ENCODE data around the gene PCCA. TPM values are rescaled to one million over a fixed set of nuclear protein-coding genes. Genes with fewer than 3 reads are reported as not detected.

PCCA gene
- total RNA-seq, 1 experiment from 2014 or later = 28.3 TPM

DNA sequence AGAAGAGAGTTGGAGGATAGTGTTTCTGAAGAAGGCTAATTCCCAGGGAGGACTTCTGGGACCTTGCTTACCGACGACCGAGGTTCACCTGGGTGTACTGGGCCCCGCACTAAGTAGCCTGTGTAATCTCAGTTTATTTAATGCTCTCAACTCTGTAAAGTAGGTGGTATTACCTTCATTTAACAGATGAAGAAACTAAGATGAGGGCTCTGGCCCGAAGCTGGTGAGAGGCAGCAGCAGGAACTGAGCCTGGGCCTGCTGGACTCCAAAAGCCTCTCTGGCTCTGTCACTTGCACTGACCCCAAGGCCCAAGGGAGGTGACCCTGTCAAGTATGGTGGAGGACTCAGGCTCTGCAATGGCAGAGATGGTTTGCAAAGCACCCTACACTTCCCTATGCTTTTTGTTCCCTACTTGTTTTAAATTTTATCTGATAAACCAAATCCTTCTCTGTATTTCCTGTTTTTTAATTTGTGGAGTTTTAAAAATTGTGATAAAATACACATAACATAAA, 449.1 kb downstream of the PCCA start:
- no peak for DNase-seq (ENCODE audit: low read depth in 1 of 2, low spot score in 2 of 2)
- Histone ChIP-seq H3K36me3 (no peaks in the 10 kb centered on the region), H3K4me1 (replicated peaks) (no peaks in the 10 kb centered on the region), H3K27me3 (replicated peaks) (no peaks in the 10 kb centered on the region), H3K9me3 (replicated peaks) (no peaks in the 10 kb centered on the region), H3K27ac (no peak overlapping the region), H3K4me3 (no peak overlapping the region)

DNA sequence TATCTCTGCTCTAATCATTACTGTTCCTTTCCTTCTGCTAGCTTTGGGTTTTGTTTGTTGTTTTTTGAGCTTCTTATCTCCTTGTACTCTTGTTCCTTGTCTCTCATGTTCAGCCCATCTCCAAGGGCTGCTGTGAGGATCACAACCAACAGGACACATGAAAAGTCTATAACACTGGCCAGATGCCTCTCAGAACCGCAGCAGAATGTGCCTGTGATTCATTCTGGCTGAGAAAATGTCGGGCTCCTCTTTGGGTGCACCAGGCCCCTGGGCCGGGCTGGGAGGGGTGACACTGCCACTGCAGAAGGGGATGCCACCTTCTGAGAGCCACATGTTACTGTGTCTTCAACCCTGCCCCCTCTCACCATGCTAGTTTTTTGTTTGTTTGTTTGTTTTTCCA, 451.7 kb downstream of the PCCA start:
- H3K27me3 ChIP-seq (replicated peaks) = no peaks in the 10 kb centered on the region
- no peak overlapping the region for H3K27ac ChIP-seq
- H3K4me3 ChIP-seq = no peak overlapping the region
- H3K36me3 ChIP-seq = no peaks in the 10 kb centered on the region
- H3K9me3 ChIP-seq (replicated peaks) = no peaks in the 10 kb centered on the region
- DNase-seq (ENCODE audit: low read depth in 1 of 2, low spot score in 2 of 2) = no peak
- no peaks in the 10 kb centered on the region for H3K4me1 ChIP-seq (replicated peaks)

DNA sequence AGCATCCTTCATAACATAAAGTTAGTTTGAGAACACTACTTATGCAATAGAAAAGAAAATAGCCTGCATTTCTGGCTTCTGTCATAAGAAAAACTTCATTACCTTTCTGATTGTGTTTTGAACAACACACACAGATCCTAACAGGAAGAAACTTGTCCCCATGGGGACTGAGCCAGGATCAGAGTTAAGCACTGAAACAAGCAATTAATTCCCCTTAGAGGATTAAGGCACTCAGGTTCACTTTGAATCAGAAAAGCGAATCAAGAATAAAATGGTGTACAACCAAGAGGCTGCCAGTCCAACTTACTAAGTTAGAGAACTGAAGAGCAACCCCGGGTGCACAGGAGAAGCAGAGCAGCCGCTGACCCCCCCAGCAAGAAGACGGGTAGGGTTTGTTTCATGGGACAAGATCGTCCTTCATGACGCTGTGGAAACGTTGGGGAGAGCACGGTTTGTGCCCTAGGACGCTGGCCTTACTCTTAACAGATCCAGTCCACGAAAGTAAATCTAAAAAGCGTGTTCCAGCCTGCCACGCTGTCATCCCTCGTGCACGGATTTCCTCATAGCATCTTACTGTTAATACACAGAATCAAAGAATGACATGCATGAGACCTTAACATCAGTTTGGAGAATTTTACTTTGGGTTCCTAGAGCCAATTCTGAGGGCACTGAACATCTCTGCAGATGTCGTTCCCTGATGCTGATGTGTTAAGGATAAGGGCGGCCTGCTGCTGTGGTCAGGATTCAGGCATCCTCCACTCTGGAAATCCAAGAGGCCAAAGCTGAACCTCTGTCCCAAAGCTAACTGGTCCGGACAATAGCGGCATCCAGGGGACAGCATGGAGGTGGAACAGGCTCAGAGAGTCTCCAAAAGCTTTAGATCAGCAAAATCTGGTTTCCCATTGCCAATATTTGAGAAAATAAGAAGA, 453.3 kb downstream of the PCCA start:
- Histone ChIP-seq H3K4me1 (replicated peaks) (no peaks in the 10 kb centered on the region), H3K36me3 (no peaks in the 10 kb centered on the region), H3K9me3 (replicated peaks) (no peaks in the 10 kb centered on the region), H3K4me3 (no peak overlapping the region), H3K27me3 (replicated peaks) (no peaks in the 10 kb centered on the region), H3K27ac (no peak overlapping the region)
- DNase-seq (ENCODE audit: low read depth in 1 of 2, low spot score in 2 of 2) = no peak

DNA sequence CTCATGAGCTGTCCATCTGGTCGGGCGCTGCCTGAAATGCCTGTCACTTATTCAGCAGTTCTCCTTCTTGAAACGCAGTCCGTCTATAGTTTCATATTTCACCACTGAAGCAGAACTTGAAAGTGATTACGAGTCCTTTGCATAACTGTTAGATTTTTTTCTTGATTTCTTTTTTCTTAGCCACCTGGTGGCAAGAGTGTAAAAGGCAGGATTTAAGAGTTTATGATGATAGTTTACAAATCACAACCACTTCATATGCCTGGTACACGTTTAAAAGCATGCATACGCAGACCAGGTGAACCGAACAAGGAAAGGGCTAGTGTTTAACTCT, 453.9 kb downstream of the PCCA start:
- DNase-seq (ENCODE audit: low read depth in 1 of 2, low spot score in 2 of 2) = peak in 1 of 2 experiments; percentile 7
- Histone ChIP-seq H3K27ac (no peak overlapping the region), H3K9me3 (replicated peaks) (no peaks in the 10 kb centered on the region), H3K4me1 (replicated peaks) (no peaks in the 10 kb centered on the region), H3K27me3 (replicated peaks) (no peaks in the 10 kb centered on the region), H3K36me3 (no peaks in the 10 kb centered on the region), H3K4me3 (no peak overlapping the region)

DNA sequence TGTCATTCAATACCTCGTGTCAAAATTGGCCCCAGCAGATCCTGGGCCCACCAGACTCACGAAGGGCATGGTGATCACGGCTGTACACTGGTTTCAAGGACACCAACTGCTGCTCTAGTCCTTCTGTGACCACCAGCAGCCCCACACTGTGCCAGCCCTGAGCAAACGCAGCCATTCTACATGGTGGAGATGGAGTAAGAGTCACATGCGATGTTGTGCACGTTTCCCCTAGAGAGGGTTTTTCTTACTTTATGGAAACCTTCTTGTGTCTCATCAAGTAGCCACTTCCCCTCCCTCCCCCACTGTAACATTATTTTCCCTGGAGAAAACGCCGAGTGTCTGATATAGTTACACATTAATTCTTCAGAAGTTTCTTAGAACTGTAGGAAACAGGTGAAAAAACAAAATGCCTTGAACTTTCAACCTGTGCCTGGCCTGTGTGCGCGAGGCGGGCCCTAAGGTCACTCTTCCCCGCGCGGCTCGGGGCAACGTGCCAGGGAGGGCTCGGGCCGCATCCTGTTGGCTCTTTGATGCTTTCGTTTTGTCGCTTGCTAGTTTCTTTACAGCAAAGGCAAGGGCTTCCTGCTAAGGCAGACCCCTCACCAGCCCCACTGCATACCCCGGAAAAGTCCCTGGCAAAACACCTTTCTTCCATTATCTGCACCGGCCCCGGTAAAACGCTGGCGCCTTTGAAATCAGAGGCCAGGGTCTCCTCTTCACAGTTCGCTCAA, 455.1 kb downstream of the PCCA start:
- no peak overlapping the region for H3K4me3 ChIP-seq
- no peaks in the 10 kb centered on the region for H3K9me3 ChIP-seq (replicated peaks)
- H3K4me1 ChIP-seq (replicated peaks) = no peaks in the 10 kb centered on the region
- DNase-seq (ENCODE audit: low read depth in 1 of 2, low spot score in 2 of 2) = no peak
- no peaks in the 10 kb centered on the region for H3K27me3 ChIP-seq (replicated peaks)
- no peaks in the 10 kb centered on the region for H3K36me3 ChIP-seq
- no peak overlapping the region for H3K27ac ChIP-seq

DNA sequence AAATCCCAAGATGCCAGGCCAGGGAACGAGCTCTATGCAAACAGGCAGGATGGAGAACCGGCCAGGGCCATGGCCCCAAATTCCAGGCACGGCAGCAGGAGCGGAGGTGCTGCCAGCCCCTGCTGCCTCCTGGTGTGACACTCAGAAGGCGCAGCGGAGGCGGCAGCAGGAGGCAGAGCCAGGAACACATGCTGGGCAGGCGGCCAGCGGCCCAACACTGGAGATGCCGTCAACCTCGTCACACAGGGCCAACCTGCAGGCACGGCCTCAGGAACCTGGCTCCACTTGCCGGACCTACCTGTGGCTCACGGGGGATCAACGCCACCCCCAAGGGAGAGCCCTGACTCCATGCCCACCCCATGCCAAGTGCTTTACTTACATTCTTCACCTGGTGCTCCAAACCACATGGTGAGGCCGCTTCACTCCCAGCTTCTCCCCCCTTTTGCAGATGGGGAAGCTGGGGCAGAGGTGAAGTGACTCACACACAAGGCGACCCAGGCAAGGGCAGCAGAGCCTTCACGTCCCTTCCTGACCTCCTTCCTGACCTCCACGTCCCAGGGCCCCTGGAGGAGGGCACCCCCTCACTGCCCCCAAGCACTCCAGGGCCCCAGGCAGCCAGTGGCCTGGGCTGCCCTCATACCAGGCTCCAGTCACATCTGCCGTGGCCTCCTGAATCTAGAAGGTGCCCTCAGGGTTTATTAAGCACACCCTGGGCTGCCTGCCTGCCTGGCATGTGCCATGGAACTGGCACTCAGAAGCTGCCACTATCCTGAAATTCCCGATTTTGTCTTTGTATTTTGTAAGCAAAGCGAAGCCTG, 456.2 kb downstream of the PCCA start:
- Histone ChIP-seq H3K27me3 (replicated peaks) (no peaks in the 10 kb centered on the region), H3K27ac (no peak overlapping the region), H3K4me3 (no peak overlapping the region), H3K36me3 (no peaks in the 10 kb centered on the region), H3K4me1 (replicated peaks) (no peaks in the 10 kb centered on the region), H3K9me3 (replicated peaks) (no peaks in the 10 kb centered on the region)
- DNase-seq (ENCODE audit: low read depth in 1 of 2, low spot score in 2 of 2) = no peak

DNA sequence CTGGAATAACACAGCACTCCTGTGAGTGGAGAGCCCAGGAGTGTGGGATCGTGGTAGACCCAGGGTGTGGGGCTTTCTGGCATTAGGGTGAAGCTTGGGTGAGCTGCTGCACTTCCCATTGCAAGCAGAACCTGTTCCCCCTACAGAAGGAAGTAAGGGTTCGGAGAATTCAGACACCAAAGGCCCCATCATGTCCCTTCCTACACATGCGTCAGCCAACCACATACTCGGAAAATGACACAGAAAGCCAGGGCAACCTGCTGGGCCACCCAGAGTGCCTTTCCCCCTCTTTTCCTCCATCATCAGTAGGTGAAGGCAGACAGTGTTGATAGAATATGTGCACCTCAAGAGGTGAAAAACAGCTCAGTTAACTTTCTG, 456.8 kb downstream of the PCCA start:
- Histone ChIP-seq H3K36me3 (no peaks in the 10 kb centered on the region), H3K4me3 (no peak overlapping the region), H3K27ac (no peak overlapping the region), H3K27me3 (replicated peaks) (no peaks in the 10 kb centered on the region), H3K9me3 (replicated peaks) (no peaks in the 10 kb centered on the region), H3K4me1 (replicated peaks) (no peaks in the 10 kb centered on the region)
- no peak for DNase-seq (ENCODE audit: low read depth in 1 of 2, low spot score in 2 of 2)

DNA sequence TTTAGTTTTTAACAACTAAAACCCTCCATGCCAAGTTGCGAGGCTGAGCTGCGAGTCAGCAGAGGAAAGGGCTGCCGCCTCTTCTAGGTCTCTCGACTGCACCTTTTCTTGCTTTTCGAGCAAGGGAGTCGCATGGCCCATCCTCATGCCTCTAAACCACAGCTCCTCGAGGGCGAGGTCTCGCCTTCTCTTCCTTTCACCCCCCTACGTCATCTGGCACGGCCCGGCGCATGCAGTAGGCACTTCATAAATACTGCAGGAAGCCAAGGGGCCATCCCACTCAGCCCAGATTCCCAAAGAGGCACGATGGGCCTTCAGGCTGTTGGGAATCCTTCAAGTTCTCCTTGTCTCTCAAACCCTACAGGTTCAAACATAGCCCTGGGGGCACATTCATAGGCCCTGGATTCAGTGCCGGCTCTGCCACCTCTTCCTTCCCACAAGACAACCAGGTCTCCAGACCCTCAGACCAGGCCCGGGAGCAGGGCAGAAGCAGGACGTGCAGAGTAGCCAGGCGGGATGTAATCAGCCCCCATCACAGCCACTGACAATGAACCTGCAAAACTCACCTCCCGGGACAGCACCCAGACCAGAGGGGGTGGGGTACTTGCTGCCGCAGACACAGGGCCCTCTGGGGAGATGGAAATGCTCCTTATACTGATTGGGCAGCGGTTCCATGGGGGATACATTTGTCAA, 458.0 kb downstream of the PCCA start:
- no peak for DNase-seq (ENCODE audit: low read depth in 1 of 2, low spot score in 2 of 2)

DNA sequence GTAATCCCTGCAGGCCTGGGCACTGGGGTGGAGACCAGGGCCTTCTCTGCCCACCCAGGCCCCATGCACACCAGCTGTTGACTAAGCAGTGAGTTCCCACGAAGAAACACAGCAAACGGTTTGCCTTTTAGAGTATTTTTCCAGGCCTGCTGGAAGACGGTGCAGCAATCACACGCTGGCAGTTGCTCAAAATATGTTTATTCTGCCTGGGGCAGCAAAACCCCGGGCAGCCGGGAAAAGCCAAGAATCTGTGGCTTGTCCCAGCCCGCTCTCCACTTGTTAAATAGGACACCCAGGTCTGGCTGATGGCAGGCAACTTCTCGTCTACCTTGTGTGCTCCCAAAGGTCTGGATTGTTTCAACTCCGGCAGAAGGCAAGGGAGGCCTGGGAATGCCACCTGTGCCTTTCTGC, 458.9 kb downstream of the PCCA start:
- H3K27ac ChIP-seq = no peak overlapping the region
- H3K27me3 ChIP-seq (replicated peaks) = no peaks in the 10 kb centered on the region
- no peak for DNase-seq (ENCODE audit: low read depth in 1 of 2, low spot score in 2 of 2)
- H3K4me1 ChIP-seq (replicated peaks) = no peaks in the 10 kb centered on the region
- no peak overlapping the region for H3K4me3 ChIP-seq
- no peaks in the 10 kb centered on the region for H3K9me3 ChIP-seq (replicated peaks)
- no peaks in the 10 kb centered on the region for H3K36me3 ChIP-seq

More for the DNA sequence above, 458.0 kb downstream of the PCCA start:
- H3K36me3 ChIP-seq = no peaks in the 10 kb centered on the region
- H3K27ac ChIP-seq = no peak overlapping the region
- H3K4me1 ChIP-seq (replicated peaks) = no peaks in the 10 kb centered on the region
- H3K27me3 ChIP-seq (replicated peaks) = no peaks in the 10 kb centered on the region
- H3K9me3 ChIP-seq (replicated peaks) = no peaks in the 10 kb centered on the region
- no peak overlapping the region for H3K4me3 ChIP-seq

DNA sequence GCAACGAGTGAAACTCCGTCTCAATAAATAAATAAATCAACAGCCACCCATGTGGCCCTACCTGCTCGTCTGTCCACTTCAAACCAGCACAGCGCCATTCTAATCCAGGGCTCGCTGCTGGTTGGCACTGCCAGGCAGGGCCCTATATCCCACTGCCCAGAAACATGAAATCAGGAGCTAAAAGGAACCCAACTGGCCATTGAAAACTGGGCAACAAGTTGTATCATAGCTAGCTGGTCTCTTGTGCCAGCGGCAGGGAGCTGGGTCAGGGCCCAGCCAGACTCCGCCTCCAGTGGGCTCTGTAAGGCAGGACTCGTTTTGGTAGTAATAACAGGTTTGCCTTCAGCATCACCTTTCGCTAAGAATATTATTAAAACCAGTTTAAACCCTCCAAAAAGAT, 460.4 kb downstream of the PCCA start:
- Histone ChIP-seq H3K9me3 (replicated peaks) (no peaks in the 10 kb centered on the region), H3K4me3 (no peak overlapping the region), H3K27ac (no peak overlapping the region), H3K36me3 (no peaks in the 10 kb centered on the region), H3K4me1 (replicated peaks) (no peaks in the 10 kb centered on the region), H3K27me3 (replicated peaks) (no peaks in the 10 kb centered on the region)
- DNase-seq (ENCODE audit: low read depth in 1 of 2, low spot score in 2 of 2) = no peak

DNA sequence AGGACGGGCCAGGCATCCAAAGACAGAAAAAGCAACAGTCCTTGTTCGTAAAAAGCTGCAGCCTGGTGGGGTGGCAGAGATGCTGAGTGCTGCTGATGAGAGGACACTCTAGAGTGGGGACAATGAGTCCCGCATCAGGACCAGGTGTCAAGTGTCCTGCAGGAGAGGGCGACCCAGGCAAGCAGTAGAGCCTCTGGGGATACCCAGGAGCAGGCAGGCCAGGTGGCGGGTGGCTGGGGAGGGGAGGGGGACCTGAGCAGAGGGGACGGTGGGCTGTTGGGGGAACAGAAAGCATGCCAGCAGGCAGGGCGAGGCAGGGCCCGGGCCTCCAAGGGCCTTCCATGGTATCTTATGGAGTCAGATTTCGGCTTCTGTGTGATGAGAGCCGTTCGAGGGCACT, 463.9 kb downstream of the PCCA start:
- no peak overlapping the region for H3K4me3 ChIP-seq
- no peaks in the 10 kb centered on the region for H3K9me3 ChIP-seq (replicated peaks)
- no peak for DNase-seq (ENCODE audit: low read depth in 1 of 2, low spot score in 2 of 2)
- no peaks in the 10 kb centered on the region for H3K27me3 ChIP-seq (replicated peaks)
- H3K4me1 ChIP-seq (replicated peaks) = no peaks in the 10 kb centered on the region
- H3K27ac ChIP-seq = no peak overlapping the region
- H3K36me3 ChIP-seq = no peaks in the 10 kb centered on the region

DNA sequence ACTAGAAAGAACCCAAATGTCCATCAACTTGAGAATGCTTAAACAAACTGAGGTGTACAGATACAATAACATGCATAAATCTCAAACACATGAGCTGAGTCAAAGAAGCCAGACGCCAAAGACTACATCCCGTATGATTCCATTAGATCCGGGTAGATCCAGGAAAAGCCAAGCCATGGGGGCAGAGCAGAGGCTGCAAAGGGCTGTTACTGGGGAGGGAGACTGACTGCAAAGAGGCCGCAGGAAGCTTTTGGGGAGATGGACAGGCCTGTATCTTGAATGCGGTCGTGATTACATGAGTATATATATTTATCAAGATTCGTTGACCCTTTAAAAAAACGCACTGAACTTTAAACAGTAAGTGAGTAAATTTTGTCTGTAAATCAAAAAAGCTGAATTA, 471.0 kb downstream of the PCCA start:
- Histone ChIP-seq H3K36me3 (no peaks in the 10 kb centered on the region), H3K9me3 (replicated peaks) (no peaks in the 10 kb centered on the region), H3K4me3 (no peak overlapping the region), H3K27ac (no peak overlapping the region), H3K27me3 (replicated peaks) (no peaks in the 10 kb centered on the region), H3K4me1 (replicated peaks) (no peaks in the 10 kb centered on the region)
- DNase-seq (ENCODE audit: low read depth in 1 of 2, low spot score in 2 of 2) = no peak

DNA sequence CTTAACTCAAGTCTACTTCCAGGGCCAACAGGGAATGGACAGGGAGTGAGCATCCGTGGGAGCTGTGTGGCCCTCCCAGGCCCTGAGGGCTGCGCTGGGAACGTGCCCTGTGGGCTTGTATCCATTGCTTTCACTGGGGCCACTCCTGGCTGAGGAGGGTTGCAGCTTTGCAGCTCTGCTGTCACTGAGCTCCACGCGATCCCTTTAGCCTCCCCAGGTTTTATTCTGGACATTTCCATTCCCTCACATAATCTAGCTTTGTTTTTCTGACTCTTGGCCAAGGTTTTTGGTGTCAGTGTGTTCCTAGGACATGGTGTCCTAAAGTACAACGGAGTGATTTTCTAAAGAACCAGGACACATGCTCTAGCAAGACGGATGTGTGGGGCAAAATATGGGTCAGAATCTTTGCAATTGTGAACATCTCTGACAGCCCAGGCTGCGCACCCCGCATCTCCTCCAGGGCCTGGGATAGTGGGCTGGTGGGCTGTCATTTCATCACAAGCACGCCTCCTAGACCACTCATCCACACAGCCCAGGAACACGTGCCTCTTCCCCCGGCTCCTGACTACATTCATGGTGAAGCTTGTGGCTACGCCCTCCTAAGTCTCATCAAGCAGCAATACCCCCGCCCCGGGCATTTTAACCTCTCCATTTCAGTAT, 471.7 kb downstream of the PCCA start:
- Histone ChIP-seq H3K9me3 (replicated peaks) (no peaks in the 10 kb centered on the region), H3K4me3 (no peak overlapping the region), H3K27me3 (replicated peaks) (no peaks in the 10 kb centered on the region), H3K36me3 (no peaks in the 10 kb centered on the region), H3K4me1 (replicated peaks) (no peaks in the 10 kb centered on the region), H3K27ac (no peak overlapping the region)
- no peak for DNase-seq (ENCODE audit: low read depth in 1 of 2, low spot score in 2 of 2)
